Stimulated activated naive B cell treated with anti-CD40 and anti-IgM and Interleukin-4, amounts not matched to agents 10 μg/mL and 1 μg/mL and 100 μg/mL, for 72 hours (primary cell): ENCODE results near the gene ENPP1.

Experiments used
- ATAC-seq, 2 donors: fragments of 150-1000 bp; cut with Tn5 transposase; replicated peaks; 2 replicates each; pipeline ENCODE4 v1.10.0; 2021; ENCODE audit warnings: moderate library complexity in 1 of 2
- DNase-seq: peaks from one replicate; pipeline ENCODE4 v3.0.0; 2021
- H3K27ac Mint-ChIP-seq: one replicate; pipeline ENCODE4 v1.8.0; 2022; ENCODE audit warnings: mild to moderate bottlenecking, mixed read lengths
- H3K27me3 Mint-ChIP-seq, 2 donors: one replicate each; pipeline ENCODE4 v1.8.0; 2022; ENCODE audit warnings: mixed read lengths in 2 of 2
- H3K36me3 Mint-ChIP-seq, 2 donors: one replicate each; pipeline ENCODE4 v1.8.0; 2022; ENCODE audit warnings: mixed read lengths in 2 of 2, mild to moderate bottlenecking in 1 of 2
- H3K4me1 Mint-ChIP-seq, 2 donors: one replicate each; pipeline ENCODE4 v1.8.0; 2022; ENCODE audit warnings: mixed read lengths in 2 of 2, mild to moderate bottlenecking in 1 of 2
- H3K4me3 Mint-ChIP-seq, 2 donors: one replicate each; pipeline ENCODE4 v1.8.0; 2022; ENCODE audit warnings: mild to moderate bottlenecking in 2 of 2, mixed read lengths in 2 of 2, moderate library complexity in 1 of 2
- H3K9me3 Mint-ChIP-seq, 2 donors: one replicate each; pipeline ENCODE4 v1.8.0; 2022; ENCODE audit warnings: mixed read lengths in 2 of 2, mild to moderate bottlenecking in 1 of 2

ENPP1 gene

GRCh38 chr6:131931063-131931750 is 123.4 kb downstream of the ENPP1 start:
- DNase-seq: no peak
- Mint-ChIP-seq H3K36me3 (no peaks in the 10 kb centered on the region), H3K27me3 (peaks cover 8 to 9% of the 10 kb centered on the region in 2 donors), H3K9me3 (no peaks in the 10 kb centered on the region), H3K27ac (no peak overlapping the region), H3K4me3 (no peak overlapping the region), H3K4me1 (no peaks in the 10 kb centered on the region)
- no peak for ATAC-seq

- H3K4me1 Mint-ChIP-seq: no peaks in the 10 kb centered on the region
- no peaks in the 10 kb centered on the region for H3K9me3 Mint-ChIP-seq
- ATAC-seq (no peak), DNase-seq (no peak)
- no peak overlapping the region for H3K4me3 Mint-ChIP-seq
- no peak overlapping the region for H3K27ac Mint-ChIP-seq
- no peaks in the 10 kb centered on the region for H3K36me3 Mint-ChIP-seq
- H3K27me3 Mint-ChIP-seq: peaks cover 5 to 8% of the 10 kb centered on the region in 2 donors
Measured at GRCh38 chr6:131936156-131936555, 128.3 kb downstream of the ENPP1 start.

GRCh38 chr6:131937226-131937625 is 129.4 kb downstream of the ENPP1 start:
- no peak for ATAC-seq
- Mint-ChIP-seq H3K4me1 (no peaks in the 10 kb centered on the region), H3K4me3 (no peak overlapping the region), H3K36me3 (no peaks in the 10 kb centered on the region), H3K9me3 (no peaks in the 10 kb centered on the region), H3K27ac (no peak overlapping the region), H3K27me3 (peaks cover 0 to 2% of the 10 kb centered on the region in 2 donors)
- no peak for DNase-seq

- no peaks in the 10 kb centered on the region for H3K9me3 Mint-ChIP-seq
- H3K27ac Mint-ChIP-seq: no peak overlapping the region
- no peaks in the 10 kb centered on the region for H3K36me3 Mint-ChIP-seq
- no peak for DNase-seq
- ATAC-seq: no peak
- no peaks in the 10 kb centered on the region for H3K4me1 Mint-ChIP-seq
- no peak overlapping the region for H3K4me3 Mint-ChIP-seq
- no peaks in the 10 kb centered on the region for H3K27me3 Mint-ChIP-seq
Measured at GRCh38 chr6:131937703-131938631, 130.1 kb downstream of the ENPP1 start.
